Measurements from ENCODE around the gene SLC5A2.

The SLC5A2 gene

GRCh38 chr16:31507929-31508705 lies 25.2 kb downstream of the SLC5A2 start, which contains the start of gene RUSF1 (continued):
- no peak for TF ChIP-seq AEBP2 (tag by site-specific recombination; IDR thresholded peaks at IDR 0.05; ENCODE audit: borderline replicate concordance)
- peak; percentile 45; the same call in 1 of the 2 replicates for TF ChIP-seq ZNF341 (tag by site-specific recombination; IDR thresholded peaks at IDR 0.05; ENCODE audit: low read depth)
- TF ChIP-seq ZNF580 (tag by site-specific recombination; IDR thresholded peaks at IDR 0.05): 0 out of 2 replicates have a peak, but pooled peaks have one; percentile 15
- peak; percentile 71 for TF ChIP-seq PRDM10 (tag by site-specific recombination; IDR thresholded peaks at IDR 0.05)
- no peak for TF ChIP-seq ZNF391 (tag by site-specific recombination; IDR thresholded peaks at IDR 0.05; ENCODE audit: borderline replicate concordance, low read depth)
- TF ChIP-seq ZXDB (tag by site-specific recombination; IDR thresholded peaks at IDR 0.05): peak; percentile 96
- TF ChIP-seq ZNF133 (tag by site-specific recombination; IDR thresholded peaks at IDR 0.05): no peak
- no peak for TF ChIP-seq HOXC10 (CRISPR knock-in tag; IDR thresholded peaks at IDR 0.05)
- TF ChIP-seq WT1 (tag by site-specific recombination; IDR thresholded peaks at IDR 0.05): 0 out of 2 replicates have a peak, but pooled peaks have one; percentile 10
- peak; percentile 72 for TF ChIP-seq ZNF629 (tag by site-specific recombination; IDR thresholded peaks at IDR 0.05)
- TF ChIP-seq ZNF768 (tag by site-specific recombination; IDR thresholded peaks at IDR 0.05): peak; percentile 60; the same call in 1 of the 2 replicates
- TF ChIP-seq ZNF184 (tag by site-specific recombination; IDR thresholded peaks at IDR 0.05): 0 out of 2 replicates have a peak, but pooled peaks have one; percentile 27
- 0 out of 2 replicates have a peak, but pooled peaks have one; percentile 5 for TF ChIP-seq ZNF146 (tag by site-specific recombination; IDR thresholded peaks at IDR 0.05)
- peak; percentile 38 for TF ChIP-seq OSR2 (tag by site-specific recombination; IDR thresholded peaks at IDR 0.05)
- TF ChIP-seq, protein P1, sequence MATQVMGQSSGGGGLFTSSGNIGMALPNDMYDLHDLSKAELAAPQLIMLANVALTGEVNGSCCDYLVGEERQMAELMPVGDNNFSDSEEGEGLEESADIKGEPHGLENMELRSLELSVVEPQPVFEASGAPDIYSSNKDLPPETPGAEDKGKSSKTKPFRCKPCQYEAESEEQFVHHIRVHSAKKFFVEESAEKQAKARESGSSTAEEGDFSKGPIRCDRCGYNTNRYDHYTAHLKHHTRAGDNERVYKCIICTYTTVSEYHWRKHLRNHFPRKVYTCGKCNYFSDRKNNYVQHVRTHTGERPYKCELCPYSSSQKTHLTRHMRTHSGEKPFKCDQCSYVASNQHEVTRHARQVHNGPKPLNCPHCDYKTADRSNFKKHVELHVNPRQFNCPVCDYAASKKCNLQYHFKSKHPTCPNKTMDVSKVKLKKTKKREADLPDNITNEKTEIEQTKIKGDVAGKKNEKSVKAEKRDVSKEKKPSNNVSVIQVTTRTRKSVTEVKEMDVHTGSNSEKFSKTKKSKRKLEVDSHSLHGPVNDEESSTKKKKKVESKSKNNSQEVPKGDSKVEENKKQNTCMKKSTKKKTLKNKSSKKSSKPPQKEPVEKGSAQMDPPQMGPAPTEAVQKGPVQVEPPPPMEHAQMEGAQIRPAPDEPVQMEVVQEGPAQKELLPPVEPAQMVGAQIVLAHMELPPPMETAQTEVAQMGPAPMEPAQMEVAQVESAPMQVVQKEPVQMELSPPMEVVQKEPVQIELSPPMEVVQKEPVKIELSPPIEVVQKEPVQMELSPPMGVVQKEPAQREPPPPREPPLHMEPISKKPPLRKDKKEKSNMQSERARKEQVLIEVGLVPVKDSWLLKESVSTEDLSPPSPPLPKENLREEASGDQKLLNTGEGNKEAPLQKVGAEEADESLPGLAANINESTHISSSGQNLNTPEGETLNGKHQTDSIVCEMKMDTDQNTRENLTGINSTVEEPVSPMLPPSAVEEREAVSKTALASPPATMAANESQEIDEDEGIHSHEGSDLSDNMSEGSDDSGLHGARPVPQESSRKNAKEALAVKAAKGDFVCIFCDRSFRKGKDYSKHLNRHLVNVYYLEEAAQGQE (tag by site-specific recombination; IDR thresholded peaks at IDR 0.05): no peak
- peak; percentile 56 for TF ChIP-seq GLIS1 (tag by site-specific recombination; IDR thresholded peaks at IDR 0.05)
- TF ChIP-seq, protein P2, sequence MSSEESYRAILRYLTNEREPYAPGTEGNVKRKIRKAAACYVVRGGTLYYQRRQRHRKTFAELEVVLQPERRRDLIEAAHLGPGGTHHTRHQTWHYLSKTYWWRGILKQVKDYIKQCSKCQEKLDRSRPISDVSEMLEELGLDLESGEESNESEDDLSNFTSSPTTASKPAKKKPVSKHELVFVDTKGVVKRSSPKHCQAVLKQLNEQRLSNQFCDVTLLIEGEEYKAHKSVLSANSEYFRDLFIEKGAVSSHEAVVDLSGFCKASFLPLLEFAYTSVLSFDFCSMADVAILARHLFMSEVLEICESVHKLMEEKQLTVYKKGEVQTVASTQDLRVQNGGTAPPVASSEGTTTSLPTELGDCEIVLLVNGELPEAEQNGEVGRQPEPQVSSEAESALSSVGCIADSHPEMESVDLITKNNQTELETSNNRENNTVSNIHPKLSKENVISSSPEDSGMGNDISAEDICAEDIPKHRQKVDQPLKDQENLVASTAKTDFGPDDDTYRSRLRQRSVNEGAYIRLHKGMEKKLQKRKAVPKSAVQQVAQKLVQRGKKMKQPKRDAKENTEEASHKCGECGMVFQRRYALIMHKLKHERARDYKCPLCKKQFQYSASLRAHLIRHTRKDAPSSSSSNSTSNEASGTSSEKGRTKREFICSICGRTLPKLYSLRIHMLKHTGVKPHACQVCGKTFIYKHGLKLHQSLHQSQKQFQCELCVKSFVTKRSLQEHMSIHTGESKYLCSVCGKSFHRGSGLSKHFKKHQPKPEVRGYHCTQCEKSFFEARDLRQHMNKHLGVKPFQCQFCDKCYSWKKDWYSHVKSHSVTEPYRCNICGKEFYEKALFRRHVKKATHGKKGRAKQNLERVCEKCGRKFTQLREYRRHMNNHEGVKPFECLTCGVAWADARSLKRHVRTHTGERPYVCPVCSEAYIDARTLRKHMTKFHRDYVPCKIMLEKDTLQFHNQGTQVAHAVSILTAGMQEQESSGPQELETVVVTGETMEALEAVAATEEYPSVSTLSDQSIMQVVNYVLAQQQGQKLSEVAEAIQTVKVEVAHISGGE (tag by site-specific recombination; conservative IDR thresholded peaks at IDR 0.05; ENCODE audit: low read depth): peak; percentile 89
- TF ChIP-seq ZFP69B (tag by site-specific recombination; IDR thresholded peaks at IDR 0.05): no peak
- TF ChIP-seq KLF8 (tag by site-specific recombination; IDR thresholded peaks at IDR 0.05): peak; percentile 56
- peak; percentile 83 for TF ChIP-seq SP2 (tag by site-specific recombination; IDR thresholded peaks at IDR 0.05)
- TF ChIP-seq ZNF324 (tag by site-specific recombination; IDR thresholded peaks at IDR 0.05): 0 out of 2 replicates have a peak, but pooled peaks have one; percentile 18
- TF ChIP-seq ATF2 (tag by site-specific recombination; IDR thresholded peaks at IDR 0.05; ENCODE audit: low read depth): no peak
- no peak for TF ChIP-seq ZNF366 (tag by site-specific recombination; conservative IDR thresholded peaks at IDR 0.05)
